ENCODE measurements around the gene FAM170B.
A peak's percentile ranks its signal among the peaks of the same experiment; 100 is the strongest.

Gene FAM170B

DNA sequence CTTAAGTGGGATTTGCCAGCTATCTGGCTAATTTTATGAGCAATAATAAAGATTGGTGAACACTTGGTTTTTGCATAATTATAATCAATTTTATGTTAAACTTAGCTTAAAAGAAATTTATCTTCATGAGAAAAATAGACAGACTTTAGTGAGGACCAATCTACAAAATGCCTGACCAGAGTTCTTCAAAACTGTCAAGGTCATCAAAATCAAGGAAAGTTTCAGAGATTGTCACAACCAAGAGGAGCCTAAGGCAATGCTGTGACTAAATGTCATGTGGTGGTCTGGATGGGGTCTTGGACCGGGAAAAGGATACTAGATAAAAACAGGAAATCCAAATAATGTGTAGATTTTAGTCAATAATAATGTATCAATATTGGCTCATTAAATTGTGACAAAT, 17.7 kb upstream of the FAM170B start:
- DNase-seq (ENCODE audit: low read depth): no peak

DNA sequence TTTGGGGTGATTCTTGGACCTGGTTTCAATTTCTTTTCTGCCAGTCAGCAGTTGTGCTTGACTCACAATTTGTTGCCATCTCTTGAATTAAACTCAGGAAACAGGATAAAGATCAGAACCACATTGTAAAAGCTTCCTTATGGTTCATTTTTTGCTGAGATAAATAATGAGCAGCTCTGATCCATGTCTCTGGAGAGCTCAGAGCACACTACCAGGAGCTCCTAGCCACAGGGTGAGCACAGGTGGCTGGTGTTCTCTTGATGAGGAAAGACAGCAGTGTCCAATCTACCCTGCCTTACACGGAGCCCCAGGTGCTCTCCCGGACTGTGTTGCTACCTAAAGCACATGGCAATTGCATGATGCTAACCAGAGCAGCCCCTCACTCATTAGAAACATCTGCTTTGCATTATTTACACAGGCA, 17.2 kb upstream of the FAM170B start:
- no peak for DNase-seq (ENCODE audit: low read depth)

DNA sequence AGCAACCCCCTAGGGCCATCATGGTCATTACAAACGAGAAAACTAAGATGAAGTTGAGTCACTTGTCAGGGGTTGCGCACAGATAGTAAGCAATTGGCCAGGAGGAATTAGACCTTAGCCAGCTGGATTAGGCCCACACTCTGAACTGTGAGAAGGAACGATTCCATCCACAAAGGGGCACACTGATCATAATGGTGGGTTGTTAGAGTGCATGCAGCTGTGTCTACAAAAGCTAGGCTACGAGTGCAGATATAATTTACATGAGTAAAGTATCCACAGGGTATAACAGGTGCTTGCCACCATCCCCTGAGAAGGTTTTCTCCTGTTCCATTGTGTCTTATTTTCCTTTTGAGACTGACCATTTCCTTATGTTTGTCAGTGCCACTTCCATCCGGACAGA, 16.6 kb upstream of the FAM170B start:
- no peak for DNase-seq (ENCODE audit: low read depth)

DNA sequence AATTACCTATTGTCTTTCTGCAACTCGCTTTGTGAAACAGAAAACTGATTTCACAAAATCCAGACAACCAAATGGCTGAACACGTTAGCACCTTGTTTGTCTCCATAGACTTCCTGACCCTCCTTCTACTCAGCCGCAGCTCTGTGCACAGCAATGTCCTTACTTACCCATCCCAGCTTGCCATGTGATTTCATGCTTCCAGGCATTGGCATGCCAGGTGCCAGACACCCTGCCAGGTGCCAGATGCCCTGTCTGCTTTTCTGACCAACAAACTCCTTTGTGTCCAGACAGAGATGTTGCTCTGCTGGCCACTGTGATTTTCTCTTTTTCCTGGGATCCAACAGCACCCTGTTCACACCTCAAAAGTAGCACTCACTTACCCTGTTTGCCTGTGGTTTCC, 16.1 kb upstream of the FAM170B start:
- no peak for DNase-seq (ENCODE audit: low read depth)

DNA sequence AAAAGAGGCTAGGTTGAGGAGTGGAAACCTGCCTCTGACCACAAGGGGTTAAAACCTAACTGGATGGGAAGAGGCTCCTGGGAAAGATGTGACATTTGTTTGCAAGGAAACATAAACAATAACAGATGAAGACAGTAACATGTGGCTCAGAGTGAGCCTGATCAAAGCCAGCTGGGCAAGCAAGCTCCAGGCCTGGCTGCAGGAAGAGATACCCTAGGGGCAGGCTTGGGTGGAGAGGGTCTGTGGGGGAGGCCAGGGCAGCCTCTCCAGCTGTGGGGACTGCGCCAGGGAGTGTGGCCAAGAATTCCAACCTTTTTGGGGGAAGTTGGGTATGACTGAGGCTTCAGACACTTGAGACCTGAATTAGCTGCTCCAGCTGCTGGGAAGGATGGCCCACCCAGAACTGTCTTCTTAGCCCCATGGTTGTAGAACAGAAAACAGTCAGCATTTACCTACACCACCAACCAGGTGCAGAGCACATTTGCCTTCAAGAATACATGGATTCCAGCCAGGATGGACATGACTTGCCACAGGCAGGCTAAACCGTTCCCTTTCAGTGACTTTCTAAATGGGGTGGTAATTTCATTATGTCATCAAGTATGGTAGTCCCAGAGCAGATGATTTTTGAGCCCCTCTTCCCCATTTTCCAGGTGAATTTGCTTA, 10.4 kb upstream of the FAM170B start:
- no peak for DNase-seq (ENCODE audit: low read depth)

DNA sequence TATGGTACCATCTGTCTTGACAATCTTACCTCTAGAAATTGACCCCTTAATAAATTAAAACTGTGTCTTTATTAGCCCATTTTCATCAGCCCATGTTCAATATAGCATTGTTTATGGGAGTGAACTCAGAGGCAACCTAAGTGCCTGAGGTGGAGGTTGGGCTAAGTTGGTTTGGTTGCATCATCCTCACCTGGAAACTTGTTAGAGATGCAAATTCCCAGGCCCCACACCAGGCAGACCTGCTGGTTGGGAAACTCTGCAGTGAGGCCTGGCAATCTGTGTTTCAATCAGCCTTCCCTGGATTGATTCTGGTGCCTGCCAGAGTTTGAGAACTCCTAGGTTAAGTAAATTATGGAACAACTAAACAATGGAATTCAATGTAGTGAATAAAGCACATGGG, 9.4 kb upstream of the FAM170B start:
- no peak for DNase-seq (ENCODE audit: low read depth)

DNA sequence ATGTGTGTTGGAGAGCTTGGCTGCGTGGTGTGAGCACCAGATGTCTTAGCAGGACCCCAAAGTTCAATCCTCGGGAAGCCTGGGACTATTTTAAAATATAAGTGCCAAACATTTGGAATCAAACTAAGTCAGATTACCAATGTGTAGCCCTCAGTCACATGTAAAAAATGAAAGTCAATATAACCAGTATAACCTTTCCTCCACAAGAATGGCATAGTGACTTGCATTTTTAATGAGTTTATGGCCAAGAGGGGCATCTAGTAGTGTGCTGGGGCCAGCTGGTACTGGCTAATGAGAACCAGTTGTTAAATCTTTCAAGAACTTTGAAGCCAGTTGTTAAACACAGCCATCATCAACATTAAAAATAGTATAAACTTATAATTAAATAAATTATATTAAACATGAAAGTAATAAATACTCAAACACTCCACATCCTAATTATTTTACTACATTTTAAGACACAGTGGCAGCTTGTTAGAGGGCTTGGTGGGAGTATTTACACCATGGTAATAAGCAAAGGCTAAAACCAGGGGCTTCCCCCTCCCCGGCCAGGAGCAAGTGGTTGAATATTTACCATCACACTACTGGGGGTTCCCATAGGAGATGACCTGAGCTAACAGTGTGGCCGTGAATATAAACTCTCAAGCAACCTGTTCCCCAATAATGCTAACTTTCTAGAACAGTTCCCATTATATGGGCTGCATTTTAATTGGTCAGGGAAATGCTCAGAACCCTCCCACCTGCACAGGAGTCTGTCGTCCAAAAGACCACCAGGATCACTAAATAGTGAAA, 7.9 kb upstream of the FAM170B start:
- no peak for DNase-seq (ENCODE audit: low read depth)

DNA sequence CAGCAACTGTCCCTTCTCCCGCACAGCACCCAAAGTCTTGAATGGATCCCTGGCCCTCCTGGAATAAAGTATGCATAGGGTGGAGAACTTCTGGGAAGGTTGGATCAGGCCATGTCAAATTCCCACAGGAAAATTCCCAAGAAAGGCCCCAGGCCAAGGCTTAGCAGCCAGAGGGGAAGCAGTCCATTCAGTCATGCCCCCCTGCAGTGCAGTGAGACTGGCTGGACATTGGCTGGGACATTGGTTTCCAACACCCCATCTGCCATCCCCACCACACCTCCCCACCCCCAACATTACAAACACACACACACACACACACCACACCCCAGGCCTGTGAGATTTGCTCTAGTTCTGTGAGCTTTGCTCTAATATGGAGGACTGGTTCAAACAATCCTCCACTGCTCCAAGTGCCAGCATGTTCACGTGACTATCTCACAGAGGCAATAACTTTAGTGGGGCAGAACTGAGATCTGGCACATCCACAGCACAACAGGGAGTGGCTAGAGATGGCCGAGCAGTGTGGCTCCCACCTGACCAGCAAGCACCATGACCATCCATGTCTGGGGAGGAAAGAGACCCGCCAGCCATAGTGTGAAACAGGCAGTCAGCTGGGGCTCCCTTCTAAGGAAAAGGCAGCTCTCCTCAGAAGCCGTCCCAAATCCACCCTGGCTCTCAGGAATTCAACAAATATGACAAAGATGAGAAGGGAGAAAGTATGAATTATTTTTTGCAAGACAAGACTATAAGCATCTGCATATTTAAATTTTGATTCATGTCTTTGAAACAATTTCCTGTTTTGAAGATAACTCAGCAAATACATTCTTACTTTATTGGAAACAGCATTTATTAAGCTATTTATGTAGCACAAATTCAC, 6.7 kb upstream of the FAM170B start:
- no peak for DNase-seq (ENCODE audit: low read depth)

DNA sequence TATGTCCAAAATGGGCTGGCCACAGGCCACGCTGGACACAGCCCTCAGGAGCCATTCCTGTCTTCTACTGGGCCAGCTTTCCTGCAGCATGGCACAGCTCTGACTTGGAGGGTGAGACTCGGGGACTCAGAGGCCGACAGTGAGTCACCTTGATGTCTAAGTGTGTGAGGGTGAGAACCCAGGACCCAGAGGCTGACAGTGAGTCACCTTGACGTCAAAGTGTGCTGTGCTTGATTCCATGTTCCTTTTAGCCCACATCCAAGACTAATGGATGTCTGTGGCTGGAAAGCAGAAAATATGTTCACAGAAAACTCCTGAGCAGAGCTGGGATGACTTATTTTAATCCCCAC, 6.0 kb upstream of the FAM170B start:
- peak; percentile 64 for DNase-seq (ENCODE audit: low read depth)

DNA sequence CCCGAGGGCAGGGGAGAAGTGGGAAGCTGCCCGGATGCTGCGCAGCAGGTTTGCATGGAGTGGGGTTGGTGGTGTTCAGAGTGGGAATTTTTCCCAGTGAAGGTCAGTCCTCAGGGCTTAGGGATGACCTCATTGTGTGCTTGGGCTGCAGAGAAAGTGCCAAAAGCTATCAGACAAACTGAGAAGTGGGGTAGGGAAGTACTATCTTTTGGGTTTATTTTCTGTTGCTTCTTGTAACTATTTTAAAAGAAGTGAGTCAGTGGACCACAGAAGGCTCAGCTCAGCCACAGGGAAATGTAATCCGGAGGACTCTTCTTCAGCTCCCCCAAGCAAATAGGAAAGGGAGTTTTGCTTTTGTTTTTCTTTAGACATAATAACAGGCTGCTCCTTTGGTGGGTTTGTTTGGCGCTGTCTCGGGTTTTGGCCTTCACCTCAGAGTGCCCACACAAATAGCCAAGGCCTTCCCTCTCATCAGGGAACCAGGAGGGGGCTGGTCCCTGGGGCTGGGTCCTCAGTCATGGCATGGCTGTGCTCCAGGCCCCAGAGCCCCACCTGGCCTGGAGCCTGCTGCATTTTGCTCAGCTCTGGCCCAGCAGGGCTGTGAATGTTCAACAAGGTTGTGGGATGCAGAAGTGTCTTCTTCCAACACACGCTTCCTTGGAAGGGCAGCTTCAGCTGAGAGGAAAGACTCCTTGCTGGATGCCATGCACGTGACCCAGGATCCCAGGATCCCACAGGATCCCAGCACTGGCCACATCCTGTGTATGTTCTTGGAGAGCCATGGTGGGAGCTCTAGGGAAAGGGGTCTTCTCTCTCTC, 5.4 kb upstream of the FAM170B start:
- no peak for DNase-seq (ENCODE audit: low read depth)

DNA sequence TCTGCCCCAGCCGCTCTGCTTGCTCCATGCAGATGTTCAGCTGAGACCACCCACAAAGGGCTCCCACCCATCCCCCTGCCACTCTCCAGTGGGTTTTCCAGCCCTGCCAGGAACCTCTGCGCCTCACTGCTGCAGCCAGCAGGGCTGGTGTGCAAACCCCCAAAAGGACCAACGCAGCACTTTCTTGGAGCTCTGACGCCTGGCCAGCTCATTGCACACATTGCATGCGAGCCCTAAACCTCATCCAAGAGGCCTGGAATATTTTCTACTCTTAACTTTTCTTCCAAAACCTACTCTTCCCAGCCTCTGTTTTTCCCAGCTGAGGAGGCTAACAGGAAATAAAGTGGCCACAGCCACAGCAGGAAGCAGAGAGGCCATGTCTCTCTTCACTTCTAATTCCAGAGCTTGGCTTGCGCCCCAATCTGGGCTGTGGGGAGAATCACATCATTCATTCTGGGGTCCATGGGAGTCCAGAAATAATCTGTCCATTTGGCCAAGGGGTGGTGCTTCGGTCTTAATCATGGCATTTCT, 4.6 kb upstream of the FAM170B start:
- no peak for DNase-seq (ENCODE audit: low read depth)

DNA sequence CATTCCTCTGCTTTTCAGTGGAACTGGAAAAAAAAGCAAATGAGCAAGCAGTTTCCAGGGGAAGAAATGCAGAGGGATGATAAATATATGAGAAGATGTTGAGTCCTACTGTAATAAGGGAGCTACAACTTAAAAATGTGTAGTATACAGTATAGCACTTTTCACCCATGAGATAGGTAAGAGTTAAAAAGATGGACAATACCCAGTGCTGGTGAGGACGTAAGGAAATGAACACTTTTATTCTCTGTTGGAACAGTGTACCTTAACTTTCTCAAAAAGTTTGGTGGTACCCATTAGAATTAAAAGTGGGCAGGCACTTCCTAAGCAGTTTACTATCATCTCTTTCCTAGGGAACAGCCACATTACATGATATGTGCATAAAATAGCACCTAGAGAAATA, 2.7 kb upstream of the FAM170B start:
- DNase-seq (ENCODE audit: low read depth): no peak

DNA sequence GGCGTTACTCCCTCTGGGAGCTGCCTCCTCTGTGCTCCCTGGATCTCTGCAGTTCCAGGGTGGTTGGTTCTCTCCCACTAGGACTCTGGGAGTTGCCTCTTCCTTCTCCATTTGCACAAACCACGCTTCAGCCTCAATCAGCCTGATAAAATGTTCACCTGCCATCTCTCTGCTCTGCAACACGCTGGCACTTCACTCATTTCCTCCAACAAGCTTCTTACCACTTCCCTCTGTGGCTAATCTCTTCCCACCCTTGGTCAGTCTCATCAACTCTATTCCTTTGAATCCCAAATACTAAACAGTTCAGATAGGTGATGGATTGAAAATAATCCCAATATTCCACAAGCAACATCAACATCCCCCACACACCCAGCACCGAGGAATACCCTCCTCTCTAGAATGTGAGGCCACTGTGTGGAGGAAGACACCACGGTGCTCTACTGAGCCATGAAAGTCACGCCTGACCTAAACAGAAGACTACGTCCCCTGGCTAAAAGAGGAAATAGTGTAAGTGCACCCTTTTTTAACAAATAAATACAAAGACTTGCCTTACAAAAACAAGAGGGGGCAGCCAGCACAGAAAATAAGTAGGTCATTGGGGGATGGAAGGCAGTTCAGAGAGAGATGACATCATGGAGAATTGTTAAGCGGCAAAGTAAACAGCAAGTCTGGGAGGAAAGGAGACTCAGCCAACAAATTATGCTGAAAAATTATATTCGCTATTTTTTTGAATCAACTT, 1.9 kb upstream of the FAM170B start:
- no peak for DNase-seq (ENCODE audit: low read depth)

DNA sequence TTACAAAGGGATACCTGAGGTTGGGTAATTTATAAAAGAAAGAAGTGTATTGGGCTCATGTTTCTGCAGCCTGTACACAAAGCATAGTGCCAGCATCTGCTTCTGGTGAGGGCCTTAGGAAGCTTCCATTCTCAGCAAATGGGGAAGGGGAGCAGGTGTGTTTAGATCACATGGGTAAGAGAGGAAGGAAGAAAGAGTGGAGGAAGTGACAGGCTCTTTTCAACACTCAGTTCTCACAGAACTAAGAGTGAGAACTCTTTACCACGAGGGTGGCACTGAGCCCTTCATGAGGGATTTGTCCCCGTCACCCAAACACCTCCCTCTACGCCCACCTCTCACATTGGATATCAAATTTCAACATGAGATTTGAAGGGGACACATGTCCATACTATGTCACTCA, 506 bp upstream of the FAM170B start:
- DNase-seq (ENCODE audit: low read depth): no peak

DNA sequence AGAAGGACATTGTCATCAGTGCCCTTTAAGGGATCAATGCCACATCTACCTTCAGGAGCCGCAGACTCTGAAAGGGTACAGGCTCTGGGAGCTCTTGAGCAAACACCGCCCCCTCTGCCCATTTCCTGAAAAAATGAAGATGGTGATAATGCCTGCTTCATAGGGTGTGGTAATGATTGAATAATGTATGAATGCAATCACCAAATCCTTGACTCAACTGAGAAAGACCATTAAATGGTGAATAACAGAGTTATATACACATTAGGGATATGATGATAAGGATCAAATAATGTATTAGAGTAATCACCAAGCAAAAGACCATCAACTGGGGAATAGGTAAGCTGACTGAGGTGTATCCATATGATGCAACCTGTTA, 1.5 kb downstream of the FAM170B start:
- DNase-seq (ENCODE audit: low read depth): no peak

DNA sequence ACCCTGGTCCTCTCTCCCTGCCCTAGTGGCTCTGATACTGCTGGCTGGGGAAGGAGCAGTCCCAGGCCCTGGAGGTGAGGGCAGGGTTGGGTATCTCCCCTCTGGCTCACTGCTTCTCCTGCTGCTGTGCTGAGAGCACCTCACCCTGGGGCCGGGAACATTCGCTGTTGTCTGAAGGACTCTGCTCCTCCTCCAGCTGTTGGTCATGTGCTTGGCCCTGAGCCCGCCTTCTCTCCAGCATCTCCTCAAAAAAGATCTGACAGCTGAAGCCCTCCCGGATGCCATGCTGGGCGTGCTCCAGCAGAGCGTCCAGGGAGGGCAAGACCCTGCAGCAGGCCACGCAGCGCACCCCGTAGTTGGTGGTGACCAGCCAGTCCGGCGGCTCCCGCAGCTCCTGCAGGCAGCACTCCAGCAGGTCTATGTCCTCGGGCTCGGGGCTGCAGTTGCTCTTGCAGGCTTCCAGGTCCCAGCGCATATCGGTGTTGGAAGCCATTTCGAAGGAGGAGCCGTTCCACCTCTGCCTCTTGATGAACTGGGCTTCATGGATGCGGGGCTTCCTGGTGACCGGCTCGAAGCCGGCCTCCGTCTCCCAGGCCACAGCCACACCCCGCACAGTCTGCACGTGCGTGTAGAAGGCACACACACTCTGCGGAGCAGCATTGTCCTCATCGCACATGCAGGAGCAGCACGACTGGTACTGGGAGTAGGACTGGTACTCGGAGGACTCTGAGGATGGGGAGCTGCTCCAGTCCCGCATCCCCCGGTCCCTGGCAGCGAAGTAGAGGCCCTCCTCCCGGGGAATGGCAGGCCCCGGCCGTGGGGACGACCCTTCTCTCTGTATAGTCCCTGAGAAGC, 2.1 kb downstream of the FAM170B start:
- no peak for DNase-seq (ENCODE audit: low read depth)

DNA sequence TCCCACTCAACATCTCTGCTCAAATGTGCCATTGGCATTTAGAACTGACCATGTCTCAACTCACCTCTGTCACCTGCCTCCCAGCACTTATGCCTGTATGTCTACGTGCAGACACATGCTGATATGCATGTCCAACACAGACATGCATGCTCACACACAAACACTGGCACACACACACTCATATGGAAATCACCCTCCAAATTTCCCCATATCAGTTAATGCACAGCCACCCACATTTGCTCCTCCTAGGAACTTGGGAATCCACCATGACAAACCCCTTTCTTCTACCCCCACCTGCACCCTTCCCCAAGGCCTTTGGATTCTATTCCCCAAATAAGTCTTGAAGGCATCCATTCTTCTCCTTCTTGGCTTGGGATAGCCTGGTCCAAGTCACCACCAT, 4.4 kb downstream of the FAM170B start:
- no peak for DNase-seq (ENCODE audit: low read depth)

DNA sequence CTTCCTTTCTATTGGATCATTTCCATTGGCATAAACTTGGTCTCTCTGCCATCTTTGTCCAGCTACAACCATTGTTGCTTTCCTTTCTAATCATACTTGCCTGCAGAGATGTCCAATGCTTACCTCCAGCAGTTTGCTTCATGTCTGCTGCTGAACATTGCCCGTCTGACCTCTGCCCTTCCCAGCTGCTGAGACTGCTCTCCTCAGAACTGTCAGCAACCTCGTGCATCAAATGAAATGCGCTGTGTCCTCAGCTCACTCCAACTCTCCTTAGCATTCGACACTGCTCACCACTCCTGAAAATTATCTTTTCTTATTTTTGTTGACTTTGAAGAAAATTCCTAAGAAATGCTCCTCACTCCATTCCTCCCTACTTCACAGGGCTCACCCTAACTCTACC, 5.0 kb downstream of the FAM170B start:
- no peak for DNase-seq (ENCODE audit: low read depth)

DNA sequence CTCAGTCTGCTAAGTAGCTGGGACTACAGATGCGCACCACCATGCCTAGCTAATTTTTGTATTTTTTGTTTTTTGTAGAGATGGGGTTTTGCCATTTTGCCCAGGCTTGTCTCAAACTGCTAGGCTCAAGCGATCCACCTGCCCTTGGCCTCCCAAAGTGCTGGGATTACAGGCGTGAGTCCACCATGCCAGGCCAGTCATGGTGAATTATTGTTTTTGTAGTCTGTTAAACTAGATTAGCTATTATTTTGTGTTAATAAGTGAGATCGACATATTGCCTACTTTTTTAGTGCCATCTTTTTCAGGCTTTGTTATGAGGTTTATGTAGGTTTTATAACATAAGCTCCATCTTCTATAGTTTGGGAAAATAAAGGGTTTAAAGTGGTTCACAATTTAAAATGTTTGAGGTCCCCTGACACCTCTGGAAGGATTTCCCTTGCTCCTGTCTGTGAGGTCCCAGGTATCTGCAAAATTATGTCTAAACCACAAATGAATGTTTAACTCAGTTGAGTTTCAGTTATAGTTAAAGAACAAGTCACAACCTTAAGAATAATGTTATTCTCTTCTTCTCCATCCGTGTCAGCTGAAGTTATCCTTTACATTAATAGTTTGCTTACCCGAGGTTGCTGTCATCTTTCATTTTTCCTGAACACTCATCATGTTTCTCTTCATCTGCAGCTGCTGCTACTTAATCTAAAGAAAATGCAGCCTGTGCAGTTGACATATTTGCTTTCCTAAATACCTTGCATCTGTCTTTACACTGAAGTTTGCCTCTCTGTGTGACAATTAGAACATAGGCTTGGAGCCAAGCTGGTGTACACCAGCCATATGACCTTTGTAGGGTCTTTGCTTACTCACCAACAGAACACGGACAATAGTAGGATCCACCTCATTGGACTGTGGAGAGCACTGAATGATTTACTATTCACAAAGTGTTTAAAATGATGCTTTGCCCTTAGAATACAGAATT, 9.6 kb downstream of the FAM170B start:
- DNase-seq (ENCODE audit: low read depth): no peak

All from HS-27A (cell line).